ENCODE measurements around the gene ARF6. TPM values are rescaled to one million over a fixed set of nuclear protein-coding genes. Genes with fewer than 3 reads are reported as not detected.

Gene ARF6
- total RNA-seq, 1 experiment from 2014 or later = 63.2 TPM

DNA sequence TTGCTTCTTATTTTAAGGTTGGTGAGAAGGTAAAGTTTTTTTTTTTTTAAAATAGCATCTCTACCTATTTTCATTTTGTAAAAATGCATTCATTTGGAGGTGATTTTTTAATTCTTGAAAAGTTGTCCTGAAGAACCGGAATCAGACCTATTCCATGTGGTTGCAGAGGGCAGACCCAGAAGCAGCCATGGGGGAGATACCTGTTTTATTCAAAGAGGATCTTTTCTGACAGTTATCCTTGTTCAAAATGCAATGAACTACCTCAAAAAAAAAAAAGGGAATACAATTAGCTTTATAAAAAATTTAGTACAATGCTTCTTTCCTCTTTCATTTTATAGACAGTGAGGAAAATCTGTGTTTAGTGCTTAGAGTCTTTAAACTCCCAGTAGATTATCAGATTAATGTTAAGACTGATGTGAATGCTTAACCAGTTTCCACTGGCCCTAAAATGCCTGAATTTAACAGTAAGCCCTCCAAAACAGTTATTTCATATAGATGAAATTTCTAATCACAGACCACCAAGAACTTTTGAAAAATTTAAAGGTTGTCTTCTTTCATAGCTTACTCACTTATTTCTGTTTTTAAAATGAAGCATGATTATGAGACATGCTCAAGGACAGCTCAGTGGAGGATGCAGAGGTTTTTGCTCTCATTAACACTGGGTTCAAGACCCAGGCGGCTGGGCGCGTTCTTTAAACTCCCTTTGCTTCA, 31.7 kb upstream of the ARF6 start:
- H3K36me3 ChIP-seq (ENCODE audit: control insufficient read depth, insufficient read depth, low read length) = peaks cover 3% of the 10 kb centered on the region; the same call in 1 of the 2 replicates
- no peak for ATAC-seq
- in situ Hi-C loops (cut with HindIII; ENCODE audit: low pct_unique_long_range_greater_than_20kb, low sequenced_read_pairs) = no loop called here
- POLR2A ChIA-PET = no interaction called here
- peak overlapping the region; percentile 82 to 93 for H3K4me3 ChIP-seq (ENCODE audit: low read depth in 2 of 2, low read length in 2 of 2)
- H3K27ac ChIP-seq (ENCODE audit: low read length) = peak overlapping the region; percentile 98
- DNase-seq (ENCODE audit: low read depth, low spot score) = no peak
- BruUV-seq (replicated peaks) = no TSS peak
- CTCF ChIA-PET = interaction anchor here (0.7 kb wide), 1 partner anchor 19 kb away, joined by 3 read pairs; no protein-coding TSS in a partner anchor
- TF ChIP-seq, protein P1, sequence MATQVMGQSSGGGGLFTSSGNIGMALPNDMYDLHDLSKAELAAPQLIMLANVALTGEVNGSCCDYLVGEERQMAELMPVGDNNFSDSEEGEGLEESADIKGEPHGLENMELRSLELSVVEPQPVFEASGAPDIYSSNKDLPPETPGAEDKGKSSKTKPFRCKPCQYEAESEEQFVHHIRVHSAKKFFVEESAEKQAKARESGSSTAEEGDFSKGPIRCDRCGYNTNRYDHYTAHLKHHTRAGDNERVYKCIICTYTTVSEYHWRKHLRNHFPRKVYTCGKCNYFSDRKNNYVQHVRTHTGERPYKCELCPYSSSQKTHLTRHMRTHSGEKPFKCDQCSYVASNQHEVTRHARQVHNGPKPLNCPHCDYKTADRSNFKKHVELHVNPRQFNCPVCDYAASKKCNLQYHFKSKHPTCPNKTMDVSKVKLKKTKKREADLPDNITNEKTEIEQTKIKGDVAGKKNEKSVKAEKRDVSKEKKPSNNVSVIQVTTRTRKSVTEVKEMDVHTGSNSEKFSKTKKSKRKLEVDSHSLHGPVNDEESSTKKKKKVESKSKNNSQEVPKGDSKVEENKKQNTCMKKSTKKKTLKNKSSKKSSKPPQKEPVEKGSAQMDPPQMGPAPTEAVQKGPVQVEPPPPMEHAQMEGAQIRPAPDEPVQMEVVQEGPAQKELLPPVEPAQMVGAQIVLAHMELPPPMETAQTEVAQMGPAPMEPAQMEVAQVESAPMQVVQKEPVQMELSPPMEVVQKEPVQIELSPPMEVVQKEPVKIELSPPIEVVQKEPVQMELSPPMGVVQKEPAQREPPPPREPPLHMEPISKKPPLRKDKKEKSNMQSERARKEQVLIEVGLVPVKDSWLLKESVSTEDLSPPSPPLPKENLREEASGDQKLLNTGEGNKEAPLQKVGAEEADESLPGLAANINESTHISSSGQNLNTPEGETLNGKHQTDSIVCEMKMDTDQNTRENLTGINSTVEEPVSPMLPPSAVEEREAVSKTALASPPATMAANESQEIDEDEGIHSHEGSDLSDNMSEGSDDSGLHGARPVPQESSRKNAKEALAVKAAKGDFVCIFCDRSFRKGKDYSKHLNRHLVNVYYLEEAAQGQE (IDR thresholded peaks at IDR 0.05; ENCODE audit: insufficient read depth in 1 of 2, low read depth in 2 of 2, low read length in 1 of 2) = no peak
- TF ChIP-seq TCF7L2 (IDR thresholded peaks at IDR 0.05; ENCODE audit: low read depth, low read length) (no peak), SIN3A (IDR thresholded peaks at IDR 0.05; ENCODE audit: borderline replicate concordance, insufficient read depth, low read depth, low read length) (no peak), POLR2AphosphoS5 (IDR thresholded peaks at IDR 0.05; ENCODE audit: low read depth, low read length) (no peak)
- TF ChIP-seq, protein P2, sequence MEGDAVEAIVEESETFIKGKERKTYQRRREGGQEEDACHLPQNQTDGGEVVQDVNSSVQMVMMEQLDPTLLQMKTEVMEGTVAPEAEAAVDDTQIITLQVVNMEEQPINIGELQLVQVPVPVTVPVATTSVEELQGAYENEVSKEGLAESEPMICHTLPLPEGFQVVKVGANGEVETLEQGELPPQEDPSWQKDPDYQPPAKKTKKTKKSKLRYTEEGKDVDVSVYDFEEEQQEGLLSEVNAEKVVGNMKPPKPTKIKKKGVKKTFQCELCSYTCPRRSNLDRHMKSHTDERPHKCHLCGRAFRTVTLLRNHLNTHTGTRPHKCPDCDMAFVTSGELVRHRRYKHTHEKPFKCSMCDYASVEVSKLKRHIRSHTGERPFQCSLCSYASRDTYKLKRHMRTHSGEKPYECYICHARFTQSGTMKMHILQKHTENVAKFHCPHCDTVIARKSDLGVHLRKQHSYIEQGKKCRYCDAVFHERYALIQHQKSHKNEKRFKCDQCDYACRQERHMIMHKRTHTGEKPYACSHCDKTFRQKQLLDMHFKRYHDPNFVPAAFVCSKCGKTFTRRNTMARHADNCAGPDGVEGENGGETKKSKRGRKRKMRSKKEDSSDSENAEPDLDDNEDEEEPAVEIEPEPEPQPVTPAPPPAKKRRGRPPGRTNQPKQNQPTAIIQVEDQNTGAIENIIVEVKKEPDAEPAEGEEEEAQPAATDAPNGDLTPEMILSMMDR (IDR thresholded peaks at IDR 0.05) = no peak
- peaks cover 16% of the 10 kb centered on the region for H3K4me1 ChIP-seq (ENCODE audit: control insufficient read depth, insufficient read depth, low read length)
- no peaks in the 10 kb centered on the region for H3K27me3 ChIP-seq (ENCODE audit: control insufficient read depth, insufficient read depth, low read length)
- intact Hi-C loops (cut with micrococcal nuclease; ENCODE audit: unreplicated experiment) = no loop called here
- H3K9me3 ChIP-seq (ENCODE audit: control insufficient read depth, insufficient read depth, low read depth, low read length) = no peaks in the 10 kb centered on the region

DNA sequence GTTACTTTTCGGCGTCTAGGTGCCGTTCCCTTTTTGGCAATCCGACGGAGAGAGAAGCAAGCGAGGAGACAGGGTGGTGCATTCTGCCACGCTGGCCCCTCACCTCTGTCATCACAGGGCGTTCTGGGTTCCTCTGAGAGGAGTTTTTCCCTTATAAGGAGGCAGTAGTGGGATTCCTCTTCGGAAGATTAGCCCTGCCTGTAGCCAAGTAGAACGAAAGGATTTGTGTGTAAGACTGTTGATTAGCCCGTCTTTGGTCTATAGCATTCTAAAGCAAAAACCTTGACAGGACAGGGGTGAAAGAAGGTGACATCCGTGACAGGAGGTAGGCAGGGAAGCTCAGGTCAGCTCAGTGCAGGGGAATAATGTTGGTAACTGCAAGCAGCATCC, 31.2 kb upstream of the ARF6 start:
- in situ Hi-C loops (cut with HindIII; ENCODE audit: low pct_unique_long_range_greater_than_20kb, low sequenced_read_pairs) = no loop called here
- no TSS peak for BruUV-seq (replicated peaks)
- Histone ChIP-seq H3K27ac (ENCODE audit: low read length) (peak overlapping the region; percentile 98), H3K4me3 (ENCODE audit: low read depth in 2 of 2, low read length in 2 of 2) (peak overlapping the region; percentile 82 to 93), H3K36me3 (ENCODE audit: control insufficient read depth, insufficient read depth, low read length) (peaks cover 3% of the 10 kb centered on the region; the same call in 1 of the 2 replicates), H3K4me1 (ENCODE audit: control insufficient read depth, insufficient read depth, low read length) (peaks cover 16% of the 10 kb centered on the region), H3K27me3 (ENCODE audit: control insufficient read depth, insufficient read depth, low read length) (no peaks in the 10 kb centered on the region), H3K9me3 (ENCODE audit: control insufficient read depth, insufficient read depth, low read depth, low read length) (no peaks in the 10 kb centered on the region)
- TF ChIP-seq, protein P1 (IDR thresholded peaks at IDR 0.05; ENCODE audit: insufficient read depth in 1 of 2, low read depth in 2 of 2, low read length in 1 of 2) = no peak
- no peak for TF ChIP-seq TCF7L2 (IDR thresholded peaks at IDR 0.05; ENCODE audit: low read depth, low read length)
- no peak for TF ChIP-seq POLR2AphosphoS5 (IDR thresholded peaks at IDR 0.05; ENCODE audit: low read depth, low read length)
- no peak for TF ChIP-seq SIN3A (IDR thresholded peaks at IDR 0.05; ENCODE audit: borderline replicate concordance, insufficient read depth, low read depth, low read length)
- TF ChIP-seq, protein P2 (IDR thresholded peaks at IDR 0.05) = no peak
- intact Hi-C loops (cut with micrococcal nuclease; ENCODE audit: unreplicated experiment) = no loop called here
- ChIA-PET POLR2A (interaction anchor here (0.8 kb wide), 1 partner anchor 242 kb away, joined by 17 read pairs; the partner anchor contains the start of gene RPL36AL), CTCF (interaction anchor here (0.5 to 0.8 kb wide), 4 partner anchors 19 to 243 kb away, joined by 3 to 4 read pairs (median 4); no protein-coding TSS in a partner anchor)
- no peak for DNase-seq (ENCODE audit: low read depth, low spot score)
- ATAC-seq = peak; percentile 10; the same call in 1 of the 2 replicates

Data from Panc1 (cell line).